Measurements from ENCODE around the gene MCRS1.

GRCh38 chr12:49609875-49610154 lies 41.9 kb upstream of the MCRS1 start:
- TF ChIP-seq CTCF (conservative IDR thresholded peaks at IDR 0.05) (no peak; the same call in 1 of the 2 replicates), EZH2 (IDR thresholded peaks at IDR 0.05; ENCODE audit: low read depth) (no peak)

Data from PC-9 (cell line).